Suprapubic skin (tissue), 4 donors: ENCODE measurements around the gene CCNG1. TPM values are rescaled to one million over a fixed set of nuclear protein-coding genes. Genes with fewer than 3 reads are reported as not detected.
"Not testable (repeated sequence)": the region's sequence is repeated elsewhere in the genome, so short reads cannot be mapped to it uniquely, and the experiment has no call there.

ENCODE experiments used
- DNase-seq, 2 donors: peaks; one replicate each; pipeline ENCODE4 v3.0.0-alpha.2; 2019; ENCODE audit warnings: low spot score in 2 of 2
- H3K27ac ChIP-seq: fragments of 200-600 bp; sonication (generic); one replicate; pipeline ENCODE4 v1.5.1; 2019
- H3K27me3 ChIP-seq: fragments of 200-600 bp; sonication (generic); one replicate; pipeline ENCODE4 v1.5.1; 2019
- H3K36me3 ChIP-seq: fragments of 200-600 bp; sonication (generic); one replicate; pipeline ENCODE4 v1.5.1; 2019
- H3K4me1 ChIP-seq: fragments of 200-600 bp; sonication (generic); one replicate; pipeline ENCODE4 v1.5.1; 2019
- H3K4me3 ChIP-seq: fragments of 200-600 bp; sonication (generic); one replicate; pipeline ENCODE4 v1.5.1; 2019; ENCODE audit warnings: mild to moderate bottlenecking
- H3K9me3 ChIP-seq: fragments of 200-600 bp; sonication (generic); one replicate; pipeline ENCODE4 v1.5.1; 2019
- EP300 ChIP-seq: sonication (generic); formaldehyde crosslinking; IDR thresholded peaks from one replicate; pipeline ENCODE4 v1.6.1; 2017; ENCODE audit warnings: antibody characterized with exemption
- POLR2A ChIP-seq, 2 donors: fragments of 450-650 bp; IDR thresholded peaks; one replicate each; pipeline ENCODE4 v1.6.1; 2017; ENCODE audit warnings: antibody characterized with exemption in 2 of 2, mild to moderate bottlenecking in 2 of 2, moderate library complexity in 2 of 2
- POLR2AphosphoS5 ChIP-seq, 3 donors: sonication (generic); formaldehyde crosslinking; IDR thresholded peaks; one replicate each; pipeline ENCODE4 v1.6.1; 2017; ENCODE audit warnings: antibody characterized with exemption in 3 of 3
- WGBS: methylation state at CpG from one replicate; pipeline ENCODE4 v1.1.5; 2018; 5-methylcytosine and 5-hydroxymethylcytosine counted together
- total RNA-seq, 4 donors: library from RNA; depleted of rRNA; stranded (reverse); fragments of >200 nt; gene quantifications; one replicate each; pipeline ENCODE4 v1.1.0, GENCODE V29; 2016
- TF ChIP-seq, protein P1 (sequence below), 2 donors: fragments of 200-600 bp in 1 of 2; fragments of 450-650 bp in 1 of 2; sonication (generic) in 1 of 2; IDR thresholded peaks; one replicate each; pipeline ENCODE4 v1.5.1; 2016 to 2019; ENCODE audit warnings: antibody characterized with exemption in 2 of 2, mild to moderate bottlenecking in 1 of 2, moderate library complexity in 1 of 2

Gene CCNG1, protein sequence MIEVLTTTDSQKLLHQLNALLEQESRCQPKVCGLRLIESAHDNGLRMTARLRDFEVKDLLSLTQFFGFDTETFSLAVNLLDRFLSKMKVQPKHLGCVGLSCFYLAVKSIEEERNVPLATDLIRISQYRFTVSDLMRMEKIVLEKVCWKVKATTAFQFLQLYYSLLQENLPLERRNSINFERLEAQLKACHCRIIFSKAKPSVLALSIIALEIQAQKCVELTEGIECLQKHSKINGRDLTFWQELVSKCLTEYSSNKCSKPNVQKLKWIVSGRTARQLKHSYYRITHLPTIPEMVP
- 10 to 100 TPM; 76.8 to 85.9 (median 83.6) TPM for total RNA-seq

DNA sequence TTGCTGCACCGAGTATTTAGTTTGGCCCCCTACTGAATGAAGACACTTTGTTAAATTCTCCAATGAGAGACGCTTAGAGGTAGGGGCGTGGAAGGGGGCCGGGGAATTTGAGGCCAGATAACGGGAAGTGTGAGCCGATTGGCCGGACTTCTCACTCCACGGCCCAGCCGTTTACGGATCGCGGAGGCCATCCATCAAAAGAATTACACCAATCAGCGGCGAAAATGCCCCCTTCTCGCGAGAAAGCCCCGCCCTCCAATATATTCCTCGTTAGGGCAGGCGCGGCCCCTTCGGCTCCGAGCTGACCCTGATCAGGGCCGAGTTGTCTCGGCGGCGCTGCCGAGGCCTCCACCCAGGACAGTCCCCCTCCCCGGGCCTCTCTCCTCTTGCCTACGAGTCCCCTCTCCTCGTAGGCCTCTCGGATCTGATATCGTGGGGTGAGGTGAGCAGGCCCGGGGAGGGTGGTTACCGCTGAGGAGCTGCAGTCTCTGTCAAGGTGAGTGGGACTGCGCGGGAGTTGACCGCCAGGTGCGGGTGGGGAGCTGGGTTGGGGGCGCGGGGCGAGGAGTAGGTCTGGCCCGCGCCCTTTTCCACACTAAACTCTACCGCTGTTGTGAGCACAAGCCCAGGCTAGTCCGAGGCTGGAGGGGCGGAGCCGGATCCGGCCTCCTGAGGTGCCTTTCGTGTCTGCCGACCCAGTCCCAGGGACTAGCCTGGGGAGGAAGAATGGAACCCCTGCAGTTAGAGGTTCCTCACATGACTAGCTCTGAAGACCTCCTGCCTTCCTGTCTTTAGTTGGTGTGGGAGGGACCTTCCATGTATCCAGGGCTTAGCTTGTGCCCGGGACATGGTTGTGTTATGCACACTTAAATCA is at the start of gene CCNG1:
Gene CCNG1 (plus strand): TSS at position 287 of the 874 bp plus-strand sequence. CDS start 1,662 bp downstream, outside the sequence.
- Histone ChIP-seq H3K9me3 (no peaks in the 10 kb centered on the region), H3K27me3 (no peaks in the 10 kb centered on the region), H3K36me3 (peaks cover 16% of the 10 kb centered on the region), H3K4me1 (peaks cover 29% of the 10 kb centered on the region), H3K27ac (peak within 1 kb of the TSS; percentile 89), H3K4me3 (peak within 1 kb of the TSS; percentile 72)
- TF ChIP-seq, protein P1, sequence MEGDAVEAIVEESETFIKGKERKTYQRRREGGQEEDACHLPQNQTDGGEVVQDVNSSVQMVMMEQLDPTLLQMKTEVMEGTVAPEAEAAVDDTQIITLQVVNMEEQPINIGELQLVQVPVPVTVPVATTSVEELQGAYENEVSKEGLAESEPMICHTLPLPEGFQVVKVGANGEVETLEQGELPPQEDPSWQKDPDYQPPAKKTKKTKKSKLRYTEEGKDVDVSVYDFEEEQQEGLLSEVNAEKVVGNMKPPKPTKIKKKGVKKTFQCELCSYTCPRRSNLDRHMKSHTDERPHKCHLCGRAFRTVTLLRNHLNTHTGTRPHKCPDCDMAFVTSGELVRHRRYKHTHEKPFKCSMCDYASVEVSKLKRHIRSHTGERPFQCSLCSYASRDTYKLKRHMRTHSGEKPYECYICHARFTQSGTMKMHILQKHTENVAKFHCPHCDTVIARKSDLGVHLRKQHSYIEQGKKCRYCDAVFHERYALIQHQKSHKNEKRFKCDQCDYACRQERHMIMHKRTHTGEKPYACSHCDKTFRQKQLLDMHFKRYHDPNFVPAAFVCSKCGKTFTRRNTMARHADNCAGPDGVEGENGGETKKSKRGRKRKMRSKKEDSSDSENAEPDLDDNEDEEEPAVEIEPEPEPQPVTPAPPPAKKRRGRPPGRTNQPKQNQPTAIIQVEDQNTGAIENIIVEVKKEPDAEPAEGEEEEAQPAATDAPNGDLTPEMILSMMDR (IDR thresholded peaks at IDR 0.05) = no peak
- no peak for TF ChIP-seq EP300
- TF ChIP-seq POLR2A (IDR thresholded peaks at IDR 0.05) = peak; percentile 70
- TF ChIP-seq POLR2AphosphoS5 (IDR thresholded peaks at IDR 0.05) = peak in 2 of 3 donors; percentile 28 to 37
- WGBS = under 1% methylated on average over 27 of the region's 51 CpGs
- DNase-seq = peak; percentile 96 to 97

DNA sequence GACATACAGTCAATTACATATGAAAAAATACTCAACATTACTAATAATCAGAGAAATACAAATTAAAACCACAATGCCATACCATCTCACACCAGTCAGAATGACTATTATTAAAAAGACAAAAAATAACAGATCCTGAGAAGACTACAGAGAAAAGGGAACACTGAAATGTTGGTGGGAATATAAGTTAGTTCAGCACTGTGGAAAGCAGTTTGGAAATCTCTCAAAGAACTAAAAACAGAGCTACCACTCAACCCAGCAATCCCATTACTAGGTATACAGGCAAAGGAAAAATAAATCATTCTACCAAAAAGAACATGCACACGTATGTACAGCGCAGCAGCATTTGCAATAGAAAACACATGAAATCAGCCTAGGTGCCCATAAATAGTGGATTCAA is 41.6 kb upstream of the CCNG1 start:
- H3K4me1 ChIP-seq = no peaks in the 10 kb centered on the region
- TF ChIP-seq, protein P1 (IDR thresholded peaks at IDR 0.05) = no peak
- TF ChIP-seq POLR2A (IDR thresholded peaks at IDR 0.05) = no peak
- TF ChIP-seq POLR2AphosphoS5 (IDR thresholded peaks at IDR 0.05) = no peak
- TF ChIP-seq EP300 = no peak
- 100% methylated on average over 2 of the region's 2 CpGs for WGBS
- H3K27ac ChIP-seq = no peak overlapping the region
- H3K36me3 ChIP-seq = no peaks in the 10 kb centered on the region
- H3K9me3 ChIP-seq = no peaks in the 10 kb centered on the region
- no peak for DNase-seq
- no peaks in the 10 kb centered on the region for H3K27me3 ChIP-seq
- no peak overlapping the region for H3K4me3 ChIP-seq

DNA sequence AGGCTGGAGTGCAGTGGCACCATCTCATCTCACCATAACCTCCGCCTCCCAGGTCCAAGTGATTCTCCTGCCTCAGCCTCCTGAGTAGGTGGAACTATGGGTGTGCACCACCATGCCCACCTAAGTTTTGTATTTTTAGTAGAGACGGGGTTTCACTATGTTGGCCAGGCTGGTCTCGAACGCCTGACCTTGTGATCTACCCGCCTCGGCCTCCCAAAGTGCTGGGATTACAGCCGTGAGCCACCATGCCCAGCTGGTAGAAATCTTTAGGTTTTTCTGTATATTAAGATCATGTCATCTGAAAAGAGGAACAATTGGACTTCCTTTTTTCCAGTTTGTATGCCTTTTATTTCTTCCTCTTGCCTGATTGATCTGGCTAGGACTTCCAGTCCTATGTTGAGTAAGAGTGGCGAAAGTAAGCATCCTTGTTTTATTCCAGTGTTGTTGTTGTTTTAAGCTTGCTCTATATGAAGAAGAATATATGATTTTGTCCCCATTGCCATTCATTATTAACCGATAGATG is 40.5 kb upstream of the CCNG1 start:
- not testable (repeated sequence) for H3K4me1 ChIP-seq, H3K27me3 ChIP-seq, DNase-seq, H3K9me3 ChIP-seq, H3K27ac ChIP-seq, H3K36me3 ChIP-seq, H3K4me3 ChIP-seq
- WGBS = 82% methylated on average over 9 of the region's 9 CpGs

DNA sequence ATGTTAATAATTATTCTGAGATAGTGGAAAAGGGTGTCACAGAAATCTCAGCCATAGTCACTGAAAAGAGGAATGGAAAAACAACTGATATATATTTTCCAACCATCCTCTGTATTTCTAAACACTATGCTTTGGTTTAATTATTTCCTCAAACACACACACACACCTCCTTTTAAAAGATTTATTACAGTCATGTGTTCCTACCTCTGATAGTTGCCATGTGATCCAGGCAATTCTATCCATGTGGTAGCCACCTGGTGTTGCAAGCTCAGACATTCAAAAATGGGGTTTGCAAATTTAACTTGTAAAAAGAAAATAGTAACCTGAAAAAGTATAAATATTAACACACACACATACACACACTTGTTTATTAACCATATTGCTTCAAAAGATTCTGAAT is 40.0 kb upstream of the CCNG1 start:
- TF ChIP-seq EP300 = no peak
- no peak for TF ChIP-seq POLR2A (IDR thresholded peaks at IDR 0.05)
- TF ChIP-seq, protein P1 (IDR thresholded peaks at IDR 0.05) = no peak
- TF ChIP-seq POLR2AphosphoS5 (IDR thresholded peaks at IDR 0.05) = no peak
- Histone ChIP-seq H3K4me3 (no peak overlapping the region), H3K4me1 (no peaks in the 10 kb centered on the region), H3K27me3 (no peaks in the 10 kb centered on the region), H3K9me3 (no peaks in the 10 kb centered on the region), H3K36me3 (no peaks in the 10 kb centered on the region), H3K27ac (no peak overlapping the region)
- DNase-seq = no peak

DNA sequence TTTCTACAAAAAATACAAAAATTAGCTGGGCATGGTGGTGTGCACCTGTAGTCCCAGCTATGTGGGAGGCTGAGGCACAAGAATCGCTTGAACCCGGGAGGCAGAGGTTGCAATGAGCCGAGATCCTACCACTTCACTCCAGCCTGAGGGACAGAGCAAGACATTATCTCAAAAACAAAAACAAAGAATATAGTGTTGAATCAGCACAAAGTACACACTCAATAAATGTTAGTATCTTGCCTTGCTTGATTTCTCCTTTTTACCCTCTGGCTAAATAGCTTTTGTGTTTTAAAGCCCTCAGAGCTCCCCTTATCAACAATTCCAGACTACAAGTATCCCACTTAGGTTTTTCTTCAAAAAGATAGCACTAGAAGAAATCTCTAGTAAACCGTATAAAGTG is 37.5 kb upstream of the CCNG1 start:
- 75% methylated on average over 4 of the region's 4 CpGs for WGBS
- no peak for DNase-seq
- H3K9me3 ChIP-seq = no peaks in the 10 kb centered on the region
- H3K27me3 ChIP-seq = no peaks in the 10 kb centered on the region
- no peaks in the 10 kb centered on the region for H3K4me1 ChIP-seq
- H3K36me3 ChIP-seq = no peaks in the 10 kb centered on the region
- TF ChIP-seq, protein P1 (IDR thresholded peaks at IDR 0.05) = no peak
- TF ChIP-seq POLR2AphosphoS5 (IDR thresholded peaks at IDR 0.05) (no peak), EP300 (no peak), POLR2A (IDR thresholded peaks at IDR 0.05) (no peak)
- no peak overlapping the region for H3K4me3 ChIP-seq
- no peak overlapping the region for H3K27ac ChIP-seq
